AG04450 (cell line): ENCODE measurements around the gene MBD3L2. TPM values are rescaled to one million over a fixed set of nuclear protein-coding genes. Genes with fewer than 3 reads are reported as not detected.
"Not testable (repeated sequence)": the region's sequence is repeated elsewhere in the genome, so short reads cannot be mapped to it uniquely, and the experiment has no call there.

Source experiments
- CTCF ChIA-PET: fragments of 300-600, 350-600 bp; formaldehyde crosslinking; extraction: SDS; loops from one replicate; lab custom pipeline; 2022; ENCODE audit warnings: antibody characterized with exemption, inconsistent platforms; lab: Charles Lee
- POLR2A ChIA-PET: fragments of 350-600 bp; formaldehyde crosslinking; extraction: SDS; loops from one replicate; lab custom pipeline; 2021; ENCODE audit warnings: antibody characterized with exemption, inconsistent platforms; lab: Yijun Ruan, JAX
- DNase-seq: peaks from one replicate; pipeline ENCODE4 v3.0.0-alpha.2; 2011; ENCODE audit warnings: low read depth, low spot score
- H3K27ac ChIP-seq: one replicate; pipeline ENCODE4 v1.5.1; 2012; ENCODE audit warnings: low read depth, low read length, control low read depth
- H3K27me3 ChIP-seq: one replicate; pipeline ENCODE4 v1.6.0; 2012; ENCODE audit warnings: low read length; ENCODE audit not compliant: control insufficient read depth, insufficient read depth
- H3K4me3 ChIP-seq: 2 replicates; pipeline ENCODE4 v1.5.1; 2011; ENCODE audit warnings: mild to moderate bottlenecking, low read depth, low read length, control low read depth
- H3K9me3 ChIP-seq: 2 replicates; pipeline ENCODE4 v1.5.1; 2012; ENCODE audit warnings: low read length; ENCODE audit not compliant: control insufficient read depth, insufficient read depth
- polyA plus RNA-seq: library from polyadenylated mRNA; depleted of rRNA; stranded (reverse); fragments of >200 nt; gene quantifications from 2 replicates; pipeline ENCODE4 v1.2.3, GENCODE V29; 2011
- TF ChIP-seq, protein P1 (sequence below): IDR thresholded peaks from 2 replicates; pipeline ENCODE4 v1.5.1; 2011; ENCODE audit warnings: low read depth, low read length, control low read depth, inconsistent platforms

The MBD3L2 gene
- polyA plus RNA-seq, 1 experiment, result not detected

DNA sequence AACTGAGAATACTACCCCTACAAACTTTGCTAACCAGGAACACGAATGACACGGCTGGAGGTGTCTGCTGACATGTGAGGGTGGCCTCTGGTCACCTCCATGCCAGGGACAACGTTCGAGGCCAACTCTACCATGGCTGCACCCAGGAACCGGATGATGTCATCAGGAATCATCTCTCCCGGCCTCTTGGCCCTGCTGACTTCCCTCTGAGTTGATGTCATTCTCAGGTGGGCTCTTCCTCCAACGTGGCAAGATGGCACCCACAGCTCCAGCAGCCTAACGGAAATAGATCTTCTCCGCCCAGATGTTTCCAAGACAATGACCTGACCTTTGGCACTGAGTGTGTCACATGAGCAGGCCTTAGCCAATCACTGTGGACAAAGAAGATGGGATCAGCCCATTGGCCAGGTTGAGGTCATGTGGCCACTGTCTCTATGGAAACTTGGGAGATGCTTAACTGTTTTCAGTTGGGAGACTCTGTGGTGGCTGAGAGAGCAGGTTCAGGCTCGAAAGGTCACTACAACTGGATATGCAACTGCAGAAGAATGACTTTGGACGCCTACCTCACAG is 42.9 kb upstream of the MBD3L2 start:
- peaks cover 20% of the 10 kb centered on the region for H3K9me3 ChIP-seq
- no peak overlapping the region for H3K4me3 ChIP-seq
- CTCF ChIA-PET, result no interaction called here
- no peak for DNase-seq
- TF ChIP-seq, protein P1, sequence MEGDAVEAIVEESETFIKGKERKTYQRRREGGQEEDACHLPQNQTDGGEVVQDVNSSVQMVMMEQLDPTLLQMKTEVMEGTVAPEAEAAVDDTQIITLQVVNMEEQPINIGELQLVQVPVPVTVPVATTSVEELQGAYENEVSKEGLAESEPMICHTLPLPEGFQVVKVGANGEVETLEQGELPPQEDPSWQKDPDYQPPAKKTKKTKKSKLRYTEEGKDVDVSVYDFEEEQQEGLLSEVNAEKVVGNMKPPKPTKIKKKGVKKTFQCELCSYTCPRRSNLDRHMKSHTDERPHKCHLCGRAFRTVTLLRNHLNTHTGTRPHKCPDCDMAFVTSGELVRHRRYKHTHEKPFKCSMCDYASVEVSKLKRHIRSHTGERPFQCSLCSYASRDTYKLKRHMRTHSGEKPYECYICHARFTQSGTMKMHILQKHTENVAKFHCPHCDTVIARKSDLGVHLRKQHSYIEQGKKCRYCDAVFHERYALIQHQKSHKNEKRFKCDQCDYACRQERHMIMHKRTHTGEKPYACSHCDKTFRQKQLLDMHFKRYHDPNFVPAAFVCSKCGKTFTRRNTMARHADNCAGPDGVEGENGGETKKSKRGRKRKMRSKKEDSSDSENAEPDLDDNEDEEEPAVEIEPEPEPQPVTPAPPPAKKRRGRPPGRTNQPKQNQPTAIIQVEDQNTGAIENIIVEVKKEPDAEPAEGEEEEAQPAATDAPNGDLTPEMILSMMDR, result no peak
- no peaks in the 10 kb centered on the region for H3K27me3 ChIP-seq
- POLR2A ChIA-PET, result no interaction called here
- no peak overlapping the region for H3K27ac ChIP-seq

DNA sequence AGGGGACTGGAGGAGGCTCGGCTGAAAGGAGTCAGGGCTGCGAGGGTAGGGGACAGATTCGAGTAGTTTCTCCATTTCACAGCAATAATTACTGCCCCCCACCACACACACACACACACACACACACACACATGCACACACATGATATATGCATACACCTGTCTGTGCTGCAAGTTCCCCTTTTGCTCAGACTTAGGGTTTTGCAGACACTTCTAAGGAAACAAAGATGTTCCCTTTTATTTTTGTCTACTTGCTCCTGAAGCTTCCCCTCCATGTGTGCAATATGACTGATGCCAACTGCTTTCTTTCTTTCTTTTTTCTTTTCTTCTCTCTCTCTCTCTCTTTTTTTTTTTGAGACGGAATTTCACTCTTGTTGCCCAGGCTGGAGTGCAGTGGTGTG is 41.3 kb upstream of the MBD3L2 start:
- ChIA-PET CTCF (no interaction called here), POLR2A (no interaction called here)
- TF ChIP-seq, protein P1, result no peak
- Histone ChIP-seq H3K27me3 (no peaks in the 10 kb centered on the region), H3K9me3 (peaks cover 24% of the 10 kb centered on the region), H3K4me3 (no peak overlapping the region), H3K27ac (no peak overlapping the region)
- DNase-seq, result no peak

DNA sequence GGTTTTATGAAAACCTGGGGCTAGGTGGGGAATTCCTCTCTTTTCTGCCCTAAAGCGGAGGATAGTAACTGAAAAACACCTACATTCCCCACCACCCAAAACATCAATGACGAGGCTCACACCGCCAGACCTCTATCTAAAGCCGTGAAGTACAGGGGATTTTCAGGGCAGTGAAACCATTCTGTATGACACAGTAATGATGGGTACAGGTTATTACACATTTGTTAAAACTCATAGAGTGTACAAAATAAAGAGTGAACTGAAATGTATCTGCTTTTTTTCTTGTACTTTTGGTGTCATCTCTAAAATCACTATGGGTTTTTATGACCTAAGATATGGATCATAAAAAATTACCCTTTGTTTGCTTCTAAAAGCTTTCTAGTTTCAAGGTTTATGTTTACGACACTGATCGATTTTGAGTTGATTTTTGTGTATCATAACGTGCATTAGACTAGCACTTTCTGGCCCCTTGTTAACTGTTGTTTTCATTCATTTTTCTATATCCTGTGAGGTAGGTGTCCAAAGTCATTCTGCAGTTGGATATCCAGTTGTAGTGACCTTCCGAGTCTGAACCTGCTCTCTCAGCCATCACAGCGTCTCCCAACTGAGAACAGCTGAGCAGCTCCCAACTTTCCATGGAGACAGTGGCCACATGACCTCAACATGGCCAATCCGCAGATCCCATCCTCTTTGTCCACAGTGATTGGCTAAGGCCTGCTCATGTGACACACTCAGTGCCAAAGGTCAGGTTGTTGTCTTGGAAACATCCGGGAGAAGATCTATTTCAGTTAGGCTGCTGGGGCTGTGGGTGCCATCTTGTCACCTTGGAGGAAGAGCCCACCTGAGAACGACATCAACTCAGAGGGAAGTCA is 38.2 kb upstream of the MBD3L2 start:
- ChIA-PET POLR2A (no interaction called here), CTCF (no interaction called here)
- H3K4me3 ChIP-seq, result no peak overlapping the region
- peaks cover 16% of the 10 kb centered on the region for H3K9me3 ChIP-seq
- TF ChIP-seq, protein P1, result no peak
- no peak for DNase-seq
- no peak overlapping the region for H3K27ac ChIP-seq
- no peaks in the 10 kb centered on the region for H3K27me3 ChIP-seq

DNA sequence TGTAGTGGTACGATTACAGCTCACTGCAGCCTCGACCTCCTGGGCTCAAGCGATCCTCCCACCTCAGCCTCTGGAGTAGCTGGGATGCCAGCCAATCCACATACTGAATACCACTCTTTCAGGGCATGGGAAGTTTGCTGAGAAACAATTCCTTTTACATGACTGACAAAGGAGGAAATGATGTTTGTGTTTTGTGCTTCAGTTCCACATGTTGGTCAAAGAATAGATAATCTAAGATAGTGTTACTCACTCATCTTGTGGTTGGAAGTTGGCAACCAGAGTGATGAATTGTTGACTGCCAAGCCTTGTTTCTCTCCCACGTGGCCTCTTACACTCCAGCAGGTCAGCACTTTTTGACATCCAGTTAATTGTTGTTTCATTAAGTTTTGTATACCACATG is 35.4 kb upstream of the MBD3L2 start:
- Histone ChIP-seq H3K9me3 (peaks cover 25% of the 10 kb centered on the region), H3K27ac (no peak overlapping the region), H3K4me3 (no peak overlapping the region), H3K27me3 (no peaks in the 10 kb centered on the region)
- POLR2A ChIA-PET, result no interaction called here
- CTCF ChIA-PET, result no interaction called here
- DNase-seq, result no peak
- TF ChIP-seq, protein P1, result no peak

DNA sequence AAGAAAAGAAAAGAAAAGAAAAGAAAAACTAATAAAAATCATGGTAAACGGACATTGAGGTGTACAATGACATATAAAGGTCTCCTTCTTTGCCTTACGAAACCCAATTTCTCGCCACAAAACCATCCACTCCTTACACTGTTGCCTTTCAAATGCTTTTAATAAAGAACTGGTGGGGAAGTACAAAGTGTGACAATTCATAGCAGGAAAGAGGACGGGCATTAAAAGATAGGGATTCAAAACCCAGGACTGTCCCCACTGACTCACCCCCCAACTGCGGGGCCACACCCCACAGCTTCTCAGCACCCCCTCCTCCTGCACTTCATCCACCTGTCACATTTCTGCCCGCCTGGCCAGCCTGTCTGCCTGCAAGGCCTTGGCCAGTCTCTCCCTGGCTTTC is 30.3 kb upstream of the MBD3L2 start:
- H3K27me3 ChIP-seq, result no peaks in the 10 kb centered on the region
- DNase-seq, result no peak
- no peak overlapping the region for H3K4me3 ChIP-seq
- no peak overlapping the region for H3K27ac ChIP-seq
- CTCF ChIA-PET, result no interaction called here
- POLR2A ChIA-PET, result no interaction called here
- TF ChIP-seq, protein P1, result no peak
- peaks cover 19% of the 10 kb centered on the region for H3K9me3 ChIP-seq

DNA sequence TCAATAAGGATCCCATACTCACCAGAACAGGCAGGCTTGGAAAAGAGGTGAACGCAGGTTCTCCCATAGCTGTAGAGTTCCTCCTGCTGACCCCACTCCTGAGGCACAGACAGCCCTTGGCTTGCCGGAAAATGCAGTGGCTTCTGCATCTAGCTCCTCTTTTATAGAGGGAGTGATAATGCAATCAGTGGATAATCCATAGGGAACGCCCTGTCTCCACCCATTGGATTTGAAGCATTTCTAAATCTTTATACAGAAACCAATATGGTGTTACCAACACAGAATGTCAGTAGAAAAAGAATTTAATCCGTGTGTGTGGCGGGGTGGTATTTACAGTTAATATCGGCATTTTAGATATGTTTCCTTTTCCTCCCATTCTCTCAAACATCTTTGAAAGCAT is 27.8 kb upstream of the MBD3L2 start, which contains the start of gene MBD3L2B:
MBD3L2B (minus strand) TSS at position 101 of the 400 bp plus-strand sequence; CDS start at position 67, 34 bp downstream.
- DNase-seq, H3K27me3 ChIP-seq, CTCF ChIA-PET, H3K27ac ChIP-seq, H3K4me3 ChIP-seq, POLR2A ChIA-PET: not testable (repeated sequence)
- H3K9me3 ChIP-seq, result peaks cover 19% of the 10 kb centered on the region

DNA sequence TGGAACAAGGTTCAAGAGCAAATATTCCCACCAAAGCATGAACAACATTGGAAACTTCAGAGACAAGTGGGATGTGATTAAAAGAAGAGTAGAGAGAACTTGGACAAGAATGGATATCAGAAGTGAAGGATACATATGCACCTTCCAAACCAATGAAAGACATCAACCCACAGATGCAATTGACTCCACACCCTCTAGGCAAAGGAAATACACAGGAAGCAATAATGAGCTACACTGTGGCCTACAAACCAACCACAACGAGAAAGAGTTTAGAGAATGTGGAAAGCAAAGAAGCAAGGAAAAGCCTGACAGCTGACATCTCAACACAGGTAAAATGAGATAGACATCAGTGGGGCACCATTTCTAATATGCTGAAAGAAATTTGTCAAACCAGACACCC is 20.3 kb upstream of the MBD3L2 start:
- POLR2A ChIA-PET, result not testable (repeated sequence)

More for the DNA sequence above, 20.3 kb upstream of the MBD3L2 start:
- DNase-seq, H3K27me3 ChIP-seq, H3K9me3 ChIP-seq, H3K4me3 ChIP-seq, H3K27ac ChIP-seq, CTCF ChIA-PET: not testable (repeated sequence)
